GM18505 (cell line): Measurements from ENCODE around the gene SEMA5A.

Experiments used
- ATAC-seq: cut with Tn5 transposase; IDR thresholded peaks from one replicate; pipeline ENCODE4 v1.9.1; 2021; ENCODE audit not compliant: unreplicated experiment
- POLR2A ChIP-seq: IDR thresholded peaks from 4 replicates; pipeline ENCODE4 v1.6.1; 2011; ENCODE audit warnings: borderline replicate concordance; ENCODE audit not compliant: insufficient read depth, insufficient read length; ENCODE audit errors: extremely low read depth

SEMA5A gene

DNA sequence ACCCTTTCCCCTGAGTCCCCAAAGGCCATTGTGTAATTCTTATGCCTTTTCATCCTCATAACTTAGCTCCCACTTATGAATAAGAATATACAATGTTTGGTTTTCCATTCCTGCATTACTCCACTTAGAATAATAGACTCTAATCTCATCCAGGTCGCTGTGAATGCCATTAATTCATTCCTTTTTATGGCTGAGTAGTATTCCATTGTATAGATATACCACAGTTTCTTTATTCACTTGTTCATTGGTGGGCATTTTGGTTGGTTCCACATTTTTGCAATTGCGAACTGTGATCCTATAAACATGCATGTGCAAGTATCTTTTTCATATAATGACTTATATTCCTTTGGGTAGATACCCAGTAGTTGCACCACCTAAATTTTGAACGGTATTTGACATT lies 101.5 kb downstream of the SEMA5A start:
- no peak for ATAC-seq

DNA sequence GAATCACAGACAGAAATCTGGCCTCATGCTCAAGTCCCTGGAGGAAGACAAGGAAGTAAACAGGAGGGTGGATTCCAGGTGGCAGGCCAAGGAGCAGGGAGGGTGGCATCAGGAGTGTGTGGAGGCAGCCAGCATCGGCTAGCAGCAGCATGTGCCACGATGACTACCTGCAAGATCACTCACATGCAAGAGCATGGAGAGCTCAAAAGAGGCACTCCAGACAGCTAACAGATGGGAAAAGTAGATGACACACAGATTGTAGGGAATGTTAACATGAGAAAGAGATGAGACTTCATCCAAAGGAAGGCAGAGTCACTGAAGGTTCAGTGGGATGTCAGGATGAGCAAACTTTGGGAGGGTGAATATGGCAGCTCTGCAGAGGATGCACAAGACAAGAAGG lies 104.3 kb downstream of the SEMA5A start:
- ATAC-seq: no peak
- TF ChIP-seq POLR2A: no peak

More for the DNA sequence above, 101.5 kb downstream of the SEMA5A start:
- TF ChIP-seq POLR2A: no peak

- no peak for ATAC-seq
- no peak for TF ChIP-seq POLR2A
Measured at GRCh38 chr5:9440517-9440916, 105.4 kb downstream of the SEMA5A start.

- TF ChIP-seq POLR2A: no peak
- no peak for ATAC-seq
Measured at GRCh38 chr5:9439531-9440292, 106.2 kb downstream of the SEMA5A start.

- ATAC-seq: no peak
- no peak for TF ChIP-seq POLR2A
Measured at GRCh38 chr5:9438596-9439354, 107.1 kb downstream of the SEMA5A start.

DNA sequence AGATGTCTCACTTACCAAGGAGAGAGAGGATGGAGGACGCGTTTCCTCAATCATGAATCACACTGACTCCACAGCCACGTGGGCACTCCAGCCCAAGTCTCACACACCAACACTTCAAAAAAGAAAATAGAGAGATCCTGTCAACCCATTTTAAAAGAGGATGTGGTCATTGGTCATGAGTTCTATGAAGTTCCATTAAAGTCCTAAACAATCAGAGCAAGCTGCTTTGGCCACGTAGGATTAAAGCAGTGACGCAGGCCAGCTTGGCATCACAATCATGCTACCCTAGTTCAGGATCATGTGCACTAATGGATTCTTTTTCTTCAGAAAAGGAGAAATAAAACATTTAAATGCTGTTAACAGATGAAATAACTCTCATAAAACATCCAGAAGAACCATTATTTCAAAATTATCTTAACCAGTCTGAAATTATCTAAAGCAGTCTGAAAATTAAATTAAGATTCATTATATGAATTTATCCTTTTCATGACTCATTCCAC lies 108.1 kb downstream of the SEMA5A start:
- ATAC-seq: no peak
- no peak for TF ChIP-seq POLR2A

DNA sequence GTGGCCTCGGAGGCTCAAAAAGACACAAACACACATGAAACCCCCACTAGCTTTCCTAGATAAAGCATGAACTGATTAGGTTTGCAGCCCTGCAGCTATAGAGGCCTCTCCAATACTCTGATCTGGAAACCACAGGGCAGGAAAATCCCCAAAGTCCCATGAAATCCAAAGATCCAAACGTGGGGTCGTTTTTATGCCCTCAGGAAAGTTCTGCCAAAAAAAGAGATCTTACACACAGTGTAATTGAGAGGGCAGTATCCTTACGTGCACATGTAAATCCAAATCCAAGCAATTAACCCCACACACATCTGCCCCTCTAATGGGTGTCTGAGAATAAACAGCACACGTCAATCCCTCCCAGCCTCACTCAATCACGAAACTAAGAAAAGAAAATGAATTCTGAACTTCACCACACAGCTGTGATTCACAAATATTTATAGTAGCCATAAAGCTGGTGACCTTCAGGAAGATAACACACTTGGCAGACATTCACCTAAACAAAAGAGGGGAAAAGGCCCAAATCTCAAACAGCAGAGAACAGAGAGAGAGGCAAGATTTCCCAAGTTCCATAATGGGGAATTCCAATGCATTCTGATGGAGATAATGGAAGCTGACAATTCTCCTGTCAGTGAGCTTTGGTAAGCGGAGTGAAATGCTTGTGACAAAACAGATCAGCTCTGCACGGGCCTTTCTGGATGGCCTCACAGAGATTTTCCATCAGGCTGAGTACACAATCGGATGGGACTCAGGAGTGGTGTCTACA lies 114.2 kb downstream of the SEMA5A start:
- TF ChIP-seq POLR2A: no peak
- no peak for ATAC-seq

- ATAC-seq: no peak
- TF ChIP-seq POLR2A: no peak
Measured at GRCh38 chr5:9431151-9431495, 114.8 kb downstream of the SEMA5A start.

GRCh38 chr5:9430306-9430705 lies 115.6 kb downstream of the SEMA5A start:
- TF ChIP-seq POLR2A: no peak
- ATAC-seq: no peak

GRCh38 chr5:9429691-9430215 lies 116.1 kb downstream of the SEMA5A start:
- no peak for ATAC-seq
- TF ChIP-seq POLR2A: no peak

DNA sequence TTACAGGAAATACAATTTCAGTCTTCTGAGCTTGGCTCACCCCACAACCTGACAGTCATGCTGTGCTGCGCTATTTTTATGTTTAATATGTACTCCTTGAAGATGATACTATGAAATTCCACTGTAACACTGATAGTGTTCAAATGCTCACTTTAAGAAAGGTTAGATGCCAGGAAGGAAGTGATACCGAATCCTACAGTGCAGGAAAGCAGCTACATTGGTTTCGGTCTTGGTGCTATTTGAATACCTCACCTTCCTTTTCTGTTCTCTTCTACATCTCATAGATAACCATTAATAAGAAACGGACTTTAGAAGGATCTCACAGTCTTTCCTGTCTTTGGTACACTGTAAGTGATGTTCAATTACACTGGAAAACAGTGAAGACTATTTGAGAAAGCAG lies 117.6 kb downstream of the SEMA5A start:
- no peak for ATAC-seq
- TF ChIP-seq POLR2A: no peak

- no peak for ATAC-seq
- TF ChIP-seq POLR2A: no peak
Measured at GRCh38 chr5:9425710-9426109, 120.2 kb downstream of the SEMA5A start.

DNA sequence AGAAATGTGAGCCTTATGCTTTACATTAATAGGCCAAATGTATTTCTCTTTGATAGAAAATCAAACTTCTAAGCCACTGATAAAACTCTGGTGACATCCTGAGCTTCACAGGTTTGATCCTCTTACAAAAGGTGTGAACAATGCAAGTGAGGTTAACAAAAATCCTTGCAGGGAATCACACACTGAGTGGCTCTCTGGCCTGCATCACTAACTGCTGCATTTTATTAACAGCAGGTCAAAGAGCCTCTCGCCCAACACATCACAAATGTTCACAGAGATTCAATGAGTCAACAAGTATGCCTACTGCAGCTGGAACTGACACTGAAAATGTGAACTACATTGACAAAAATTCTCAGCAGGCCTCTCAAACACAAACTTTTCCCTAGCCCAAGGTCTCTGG lies 122.3 kb downstream of the SEMA5A start:
- TF ChIP-seq POLR2A: no peak
- ATAC-seq: no peak
